NCI-H345 treated with DMSO at 0.1 percent for 48 hours (cell line): ENCODE measurements around the gene ZNF135.

Experiments
- DNase-seq: peaks from one replicate; lab custom pipeline; 2025; ENCODE audit not compliant: unreplicated experiment; lab: John Stamatoyannopoulos, UW

The ZNF135 gene

GRCh38 chr19:58089846-58090245 is 30.8 kb downstream of the ZNF135 start:
- no peak for DNase-seq

DNA sequence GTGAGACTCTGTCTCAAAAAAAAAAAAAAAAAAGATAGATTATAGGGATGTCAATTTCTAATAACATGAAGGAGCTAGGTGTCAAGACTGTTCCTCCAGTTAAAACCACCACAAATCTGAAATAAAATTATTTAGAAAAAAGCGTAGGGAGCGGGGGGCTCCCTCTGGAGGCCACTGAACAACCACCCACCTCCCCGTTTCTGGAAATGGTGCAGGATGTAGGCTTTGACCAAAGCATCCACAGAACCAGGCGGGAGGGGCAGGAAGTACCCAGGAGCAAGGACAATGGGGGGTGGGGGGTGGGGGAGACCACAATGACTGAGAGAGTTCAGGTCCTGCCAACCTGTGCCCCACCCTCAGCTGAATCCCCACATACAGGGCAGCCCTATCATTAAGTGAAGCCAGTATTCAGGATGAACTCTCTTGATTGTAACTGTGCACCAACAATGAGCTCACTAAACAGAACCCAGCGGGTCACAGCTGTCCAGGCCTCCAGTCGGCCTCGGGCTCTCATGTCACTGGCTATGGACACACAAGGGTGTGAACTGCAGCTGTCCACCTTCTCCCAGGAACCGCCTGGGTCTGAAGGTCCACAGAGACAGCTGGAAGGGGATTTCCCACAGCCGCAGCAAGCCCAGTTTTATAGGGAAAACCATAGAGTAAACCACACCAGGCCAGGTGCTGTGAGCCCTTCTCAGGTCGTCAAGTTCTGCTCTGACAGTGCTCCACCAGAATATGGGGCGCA is 32.3 kb downstream of the ZNF135 start:
- DNase-seq = no peak

DNA sequence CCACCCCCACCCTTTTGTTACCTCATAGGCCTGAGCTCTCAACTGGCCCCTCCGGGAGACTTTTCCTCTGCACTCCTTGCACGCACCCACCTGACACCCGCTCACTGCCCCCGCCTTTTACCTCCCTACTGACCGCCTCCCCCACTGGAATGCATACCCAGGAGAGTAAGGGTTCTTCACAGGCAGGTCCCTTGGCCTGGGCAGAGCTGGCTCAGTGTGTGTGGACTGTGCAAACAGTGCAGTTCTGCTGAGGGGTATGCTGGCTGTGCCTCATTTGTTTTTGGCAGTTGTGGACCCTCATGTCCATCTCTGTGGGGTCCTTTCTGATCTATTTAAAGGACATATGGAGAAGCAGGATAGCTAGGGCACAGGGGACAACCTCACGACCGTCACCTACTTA is 34.0 kb downstream of the ZNF135 start:
- DNase-seq = no peak

GRCh38 chr19:58095328-58095727 is 36.2 kb downstream of the ZNF135 start:
- no peak for DNase-seq

DNA sequence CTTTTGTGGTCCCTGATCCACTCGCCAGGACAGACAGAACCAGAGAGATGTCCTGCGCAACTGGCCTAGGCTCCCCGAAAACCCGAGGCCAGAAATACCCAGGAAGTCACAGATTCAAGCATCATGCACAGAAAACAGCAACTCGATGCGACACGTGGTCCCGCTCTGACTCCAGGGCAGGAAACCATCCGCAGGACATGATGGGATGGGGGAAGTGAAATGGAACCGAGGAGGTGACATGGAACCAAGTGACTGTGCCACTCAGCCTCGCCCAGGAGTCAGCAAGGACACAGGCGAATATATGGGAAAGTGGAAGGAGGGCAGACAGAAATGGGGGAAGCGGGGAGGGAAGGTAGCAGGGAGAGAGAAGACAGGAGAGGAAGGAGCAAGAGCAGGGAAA is 37.8 kb downstream of the ZNF135 start:
- no peak for DNase-seq

DNA sequence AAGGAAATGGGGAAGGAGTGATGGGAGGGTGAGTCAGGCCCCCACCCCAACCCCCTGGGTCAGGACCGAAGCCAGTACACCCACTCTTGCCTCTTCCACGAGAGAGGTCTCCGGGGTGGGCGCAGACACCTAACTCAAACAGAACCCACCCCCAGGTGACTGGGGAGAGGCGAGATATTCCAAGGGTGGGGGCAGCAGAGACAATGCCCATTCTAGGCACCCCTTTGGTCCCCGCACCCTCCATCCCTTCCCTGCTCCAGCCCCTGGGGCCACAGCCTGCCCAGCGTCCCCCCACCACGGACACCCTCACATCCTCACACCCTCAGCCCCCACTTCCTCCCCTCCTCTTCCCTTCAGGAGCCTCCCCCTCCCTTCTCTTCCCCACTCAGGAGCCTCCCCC is 38.3 kb downstream of the ZNF135 start:
- no peak for DNase-seq

- DNase-seq = peak; percentile 79
Observed at GRCh38 chr19:58097781-58098681, 38.9 kb downstream of the ZNF135 start, which contains the start of gene ZSCAN18. ZSCAN18 (minus strand) TSS chr19:58098231; CDS start chr19:58090267, 7,964 bp downstream.

- DNase-seq = no peak
Observed at GRCh38 chr19:58098682-58098998, 39.6 kb downstream of the ZNF135 start.

GRCh38 chr19:58107778-58108545 is 48.9 kb downstream of the ZNF135 start:
- DNase-seq = no peak

- no peak for DNase-seq
Observed at GRCh38 chr19:58108546-58108817, 49.4 kb downstream of the ZNF135 start.

DNA sequence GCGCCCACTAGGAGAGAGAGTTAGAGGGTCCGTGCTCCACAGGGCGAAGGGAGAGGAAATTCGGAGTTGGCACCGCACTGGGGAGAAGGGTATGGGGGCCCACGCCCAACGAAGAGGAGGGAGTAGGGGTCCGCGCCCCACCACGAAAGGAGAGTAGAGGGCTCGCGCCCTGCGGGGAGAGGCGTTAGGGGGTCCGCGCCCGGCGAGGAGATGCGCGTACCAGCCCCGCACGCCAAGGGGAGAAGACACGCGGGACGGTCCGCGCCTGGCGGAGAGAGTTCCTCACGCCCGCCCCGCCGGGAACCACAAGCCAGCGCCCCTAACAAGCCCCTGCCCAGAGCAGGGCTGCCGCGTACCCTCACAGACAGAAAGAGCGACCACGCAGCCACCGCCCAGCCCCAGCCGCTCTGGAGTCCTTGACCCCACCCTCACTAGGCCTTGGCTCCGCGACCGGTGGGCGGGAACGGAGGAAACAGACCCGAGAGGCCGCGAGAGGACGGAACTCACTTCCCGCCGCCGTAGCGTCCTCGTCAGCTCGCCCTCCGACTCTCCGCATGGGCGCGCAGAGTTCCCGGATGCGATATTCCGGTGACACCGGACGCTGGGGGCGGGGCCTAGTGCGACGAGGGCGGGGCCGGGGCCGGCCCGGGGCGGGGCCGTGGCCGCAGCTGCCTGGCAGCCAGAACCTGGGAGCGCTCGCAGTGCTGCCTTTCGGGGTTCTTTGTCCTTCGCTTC is 58.9 kb downstream of the ZNF135 start:
- no peak for DNase-seq

DNA sequence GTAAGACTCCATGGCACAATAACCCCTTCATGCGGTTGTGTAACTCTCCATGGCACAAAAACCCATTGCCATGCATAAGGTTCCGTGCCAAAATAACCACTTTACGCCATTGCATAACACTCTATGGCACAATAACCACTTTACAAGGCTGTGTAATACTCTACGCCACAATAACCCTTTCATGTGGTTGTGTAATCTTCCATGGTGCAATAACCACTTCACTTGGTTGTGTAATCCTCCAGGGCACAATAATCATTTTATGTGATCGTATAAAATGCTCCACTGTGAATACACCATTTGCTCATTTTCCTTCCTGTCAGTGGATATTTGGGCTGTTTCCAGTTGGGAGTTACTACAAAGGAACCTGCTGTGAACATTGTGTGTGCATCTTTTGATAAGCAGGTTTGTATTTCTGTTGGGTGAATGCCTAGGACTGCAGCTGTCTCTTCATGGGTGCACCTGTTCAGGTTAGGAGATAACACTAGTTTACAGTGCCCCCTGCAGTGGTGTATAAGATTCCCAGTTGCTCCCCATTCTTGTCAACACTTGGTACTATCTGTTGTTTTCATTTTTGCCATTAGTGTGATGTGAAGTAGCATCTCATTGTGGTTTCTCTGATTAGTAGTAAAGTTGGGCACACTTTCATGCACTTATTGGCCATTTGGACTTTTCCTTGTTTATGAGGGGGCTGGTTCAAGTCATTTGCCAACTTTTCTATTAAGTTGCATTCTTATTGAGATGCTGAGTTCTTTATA is 60.1 kb downstream of the ZNF135 start:
- DNase-seq = no peak
